WTC11 (cell line): Measurements from ENCODE around the gene SLC8A2. TPM values are rescaled to one million over a fixed set of nuclear protein-coding genes. Genes with fewer than 3 reads are reported as not detected.

Experiments
- ELF4 ChIP-seq: sonication (generic); formaldehyde crosslinking; IDR thresholded peaks from 2 replicates; pipeline ENCODE4 v1.8.1; 2022; ENCODE audit warnings: low read depth, mild to moderate bottlenecking, moderate library complexity, missing genetic modification reagents
- GABPB1 ChIP-seq: sonication (generic); formaldehyde crosslinking; IDR thresholded peaks from 2 replicates; pipeline ENCODE4 v1.8.1; 2023; ENCODE audit warnings: mild to moderate bottlenecking, missing genetic modification reagents
- IRF2 ChIP-seq: sonication (generic); formaldehyde crosslinking; IDR thresholded peaks from 2 replicates; pipeline ENCODE4 v1.8.0; 2022; ENCODE audit warnings: low read depth, missing genetic modification reagents, borderline replicate concordance
- JAZF1 ChIP-seq: fragments of 250-450 bp; sonication (Bioruptor Pico); IDR thresholded peaks from 2 replicates; pipeline ENCODE4 v1.9.0; 2021; ENCODE audit warnings: moderate library complexity, mild to moderate bottlenecking, inconsistent platforms
- MYBL2 ChIP-seq: sonication (generic); formaldehyde crosslinking; IDR thresholded peaks from 2 replicates; pipeline ENCODE4 v1.8.1; 2023; ENCODE audit warnings: mild to moderate bottlenecking, moderate library complexity, missing genetic modification reagents
- NFE2L1 ChIP-seq: sonication (generic); formaldehyde crosslinking; IDR thresholded peaks from 2 replicates; pipeline ENCODE4 v1.8.1; 2023; ENCODE audit warnings: missing genetic modification reagents
- RELA ChIP-seq: sonication (generic); formaldehyde crosslinking; IDR thresholded peaks from 2 replicates; pipeline ENCODE4 v1.8.1; 2022; ENCODE audit warnings: missing genetic modification reagents, mild to moderate bottlenecking, borderline replicate concordance
- ZNF121 ChIP-seq: sonication (generic); formaldehyde crosslinking; IDR thresholded peaks from 2 replicates; pipeline ENCODE4 v1.8.0; 2023; ENCODE audit warnings: missing genetic modification reagents
- ZNF219 ChIP-seq: sonication (generic); formaldehyde crosslinking; IDR thresholded peaks from 2 replicates; pipeline ENCODE4 v1.8.0; 2023; ENCODE audit warnings: missing genetic modification reagents, mild to moderate bottlenecking, borderline replicate concordance
- ZNF232 ChIP-seq: sonication (generic); formaldehyde crosslinking; IDR thresholded peaks from 2 replicates; pipeline ENCODE4 v1.8.0; 2022; ENCODE audit warnings: mild to moderate bottlenecking, missing genetic modification reagents
- ZNF317 ChIP-seq: sonication (generic); formaldehyde crosslinking; IDR thresholded peaks from 2 replicates; pipeline ENCODE4 v1.8.1; 2023; ENCODE audit warnings: low read depth, mild to moderate bottlenecking, moderate library complexity, missing genetic modification reagents, borderline replicate concordance
- ZNF671 ChIP-seq: fragments of 250-450 bp; sonication (Bioruptor Pico); IDR thresholded peaks from 2 replicates; pipeline ENCODE4 v1.8.0; 2021; ENCODE audit warnings: mild to moderate bottlenecking
- total RNA-seq: library from RNA; stranded (reverse); gene quantifications from 3 replicates; pipeline ENCODE4 v1.2.3, GENCODE V29; 2021
- TF ChIP-seq, protein P1 (sequence below): sonication (generic); formaldehyde crosslinking; IDR thresholded peaks from 2 replicates; pipeline ENCODE4 v1.8.0; 2022; ENCODE audit warnings: missing genetic modification reagents
- TF ChIP-seq, protein P2 (sequence below): sonication (generic); formaldehyde crosslinking; IDR thresholded peaks from 2 replicates; pipeline ENCODE4 v1.8.1; 2023; ENCODE audit warnings: mild to moderate bottlenecking, missing genetic modification reagents, moderate library complexity
- TF ChIP-seq, protein P3 (sequence below): sonication (generic); formaldehyde crosslinking; IDR thresholded peaks from 2 replicates; pipeline ENCODE4 v1.8.0; 2022; ENCODE audit warnings: mild to moderate bottlenecking, missing genetic modification reagents
- TF ChIP-seq, protein P4 (sequence below): sonication (generic); formaldehyde crosslinking; conservative IDR thresholded peaks from 2 replicates; pipeline ENCODE4 v1.8.1; 2022; ENCODE audit warnings: mild to moderate bottlenecking, missing genetic modification reagents
- TF ChIP-seq, protein P5 (sequence below): fragments of 200-600 bp; IDR thresholded peaks from 2 replicates; pipeline ENCODE4 v1.8.0; 2022; ENCODE audit warnings: antibody characterized with exemption
- TF ChIP-seq, protein P6 (sequence below): fragments of 250-450 bp; sonication (Bioruptor Pico); IDR thresholded peaks from 2 replicates; pipeline ENCODE4 v1.8.0; 2021; ENCODE audit warnings: mild to moderate bottlenecking
- TF ChIP-seq, protein P7 (sequence below): sonication (generic); formaldehyde crosslinking; IDR thresholded peaks from 2 replicates; pipeline ENCODE4 v1.8.1; 2022; ENCODE audit warnings: mild to moderate bottlenecking, moderate library complexity, missing genetic modification reagents

SLC8A2 gene
- total RNA-seq, 1 experiment from 2014 or later = 6.5 TPM

DNA sequence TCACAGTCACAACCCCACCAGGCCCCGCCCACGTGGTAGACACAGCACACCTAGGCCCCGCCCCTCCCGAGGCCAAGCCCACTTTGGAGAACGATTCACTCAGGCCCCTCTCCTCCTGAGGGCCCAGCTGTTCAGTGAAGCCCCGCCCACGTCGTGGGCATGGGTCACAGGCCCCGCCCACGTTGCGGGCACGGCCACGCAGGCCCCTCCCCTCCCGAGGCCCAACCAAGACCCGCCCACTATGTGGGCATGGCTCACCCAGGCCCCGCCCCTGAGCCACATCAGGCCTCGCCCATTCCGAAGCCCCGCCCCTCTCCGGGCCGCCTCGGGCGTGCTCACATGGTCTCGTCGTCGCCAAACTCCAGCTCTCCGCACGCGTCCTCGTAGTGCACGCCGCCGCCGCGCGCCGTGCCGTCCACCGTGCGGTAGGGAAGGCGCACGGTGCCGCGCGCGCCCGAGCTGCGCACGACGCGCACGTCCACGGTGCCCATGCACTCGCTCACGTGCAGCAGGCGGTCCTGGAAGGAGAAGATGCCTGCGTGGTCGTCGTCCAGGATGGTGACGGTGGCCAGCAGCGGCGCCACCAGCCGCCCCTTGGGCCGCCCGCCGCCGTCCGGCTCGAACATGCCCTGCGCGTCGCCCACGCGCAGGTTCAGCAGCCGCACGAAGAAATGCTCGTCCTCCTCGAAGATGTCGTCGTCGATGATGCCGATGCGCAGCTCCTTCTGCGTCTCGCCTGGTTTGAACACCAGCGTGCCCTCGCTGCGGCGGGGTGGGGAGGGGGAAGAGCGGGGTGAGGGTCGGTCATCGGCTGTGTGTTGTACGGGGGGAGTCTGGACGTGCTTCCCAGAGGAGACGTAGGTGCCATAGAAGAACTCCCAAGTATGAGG, 24.0 kb downstream of the SLC8A2 start (continued):
- TF ChIP-seq, protein P1, sequence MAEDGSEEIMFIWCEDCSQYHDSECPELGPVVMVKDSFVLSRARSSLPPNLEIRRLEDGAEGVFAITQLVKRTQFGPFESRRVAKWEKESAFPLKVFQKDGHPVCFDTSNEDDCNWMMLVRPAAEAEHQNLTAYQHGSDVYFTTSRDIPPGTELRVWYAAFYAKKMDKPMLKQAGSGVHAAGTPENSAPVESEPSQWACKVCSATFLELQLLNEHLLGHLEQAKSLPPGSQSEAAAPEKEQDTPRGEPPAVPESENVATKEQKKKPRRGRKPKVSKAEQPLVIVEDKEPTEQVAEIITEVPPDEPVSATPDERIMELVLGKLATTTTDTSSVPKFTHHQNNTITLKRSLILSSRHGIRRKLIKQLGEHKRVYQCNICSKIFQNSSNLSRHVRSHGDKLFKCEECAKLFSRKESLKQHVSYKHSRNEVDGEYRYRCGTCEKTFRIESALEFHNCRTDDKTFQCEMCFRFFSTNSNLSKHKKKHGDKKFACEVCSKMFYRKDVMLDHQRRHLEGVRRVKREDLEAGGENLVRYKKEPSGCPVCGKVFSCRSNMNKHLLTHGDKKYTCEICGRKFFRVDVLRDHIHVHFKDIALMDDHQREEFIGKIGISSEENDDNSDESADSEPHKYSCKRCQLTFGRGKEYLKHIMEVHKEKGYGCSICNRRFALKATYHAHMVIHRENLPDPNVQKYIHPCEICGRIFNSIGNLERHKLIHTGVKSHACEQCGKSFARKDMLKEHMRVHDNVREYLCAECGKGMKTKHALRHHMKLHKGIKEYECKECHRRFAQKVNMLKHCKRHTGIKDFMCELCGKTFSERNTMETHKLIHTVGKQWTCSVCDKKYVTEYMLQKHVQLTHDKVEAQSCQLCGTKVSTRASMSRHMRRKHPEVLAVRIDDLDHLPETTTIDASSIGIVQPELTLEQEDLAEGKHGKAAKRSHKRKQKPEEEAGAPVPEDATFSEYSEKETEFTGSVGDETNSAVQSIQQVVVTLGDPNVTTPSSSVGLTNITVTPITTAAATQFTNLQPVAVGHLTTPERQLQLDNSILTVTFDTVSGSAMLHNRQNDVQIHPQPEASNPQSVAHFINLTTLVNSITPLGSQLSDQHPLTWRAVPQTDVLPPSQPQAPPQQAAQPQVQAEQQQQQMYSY (CRISPR knock-in tag) = peak; percentile 72
- TF ChIP-seq, protein P2, sequence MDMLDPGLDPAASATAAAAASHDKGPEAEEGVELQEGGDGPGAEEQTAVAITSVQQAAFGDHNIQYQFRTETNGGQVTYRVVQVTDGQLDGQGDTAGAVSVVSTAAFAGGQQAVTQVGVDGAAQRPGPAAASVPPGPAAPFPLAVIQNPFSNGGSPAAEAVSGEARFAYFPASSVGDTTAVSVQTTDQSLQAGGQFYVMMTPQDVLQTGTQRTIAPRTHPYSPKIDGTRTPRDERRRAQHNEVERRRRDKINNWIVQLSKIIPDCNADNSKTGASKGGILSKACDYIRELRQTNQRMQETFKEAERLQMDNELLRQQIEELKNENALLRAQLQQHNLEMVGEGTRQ (CRISPR knock-in tag) = peak; percentile 82
- TF ChIP-seq ZNF671 (CRISPR knock-in tag) = no peak
- TF ChIP-seq, protein P3, sequence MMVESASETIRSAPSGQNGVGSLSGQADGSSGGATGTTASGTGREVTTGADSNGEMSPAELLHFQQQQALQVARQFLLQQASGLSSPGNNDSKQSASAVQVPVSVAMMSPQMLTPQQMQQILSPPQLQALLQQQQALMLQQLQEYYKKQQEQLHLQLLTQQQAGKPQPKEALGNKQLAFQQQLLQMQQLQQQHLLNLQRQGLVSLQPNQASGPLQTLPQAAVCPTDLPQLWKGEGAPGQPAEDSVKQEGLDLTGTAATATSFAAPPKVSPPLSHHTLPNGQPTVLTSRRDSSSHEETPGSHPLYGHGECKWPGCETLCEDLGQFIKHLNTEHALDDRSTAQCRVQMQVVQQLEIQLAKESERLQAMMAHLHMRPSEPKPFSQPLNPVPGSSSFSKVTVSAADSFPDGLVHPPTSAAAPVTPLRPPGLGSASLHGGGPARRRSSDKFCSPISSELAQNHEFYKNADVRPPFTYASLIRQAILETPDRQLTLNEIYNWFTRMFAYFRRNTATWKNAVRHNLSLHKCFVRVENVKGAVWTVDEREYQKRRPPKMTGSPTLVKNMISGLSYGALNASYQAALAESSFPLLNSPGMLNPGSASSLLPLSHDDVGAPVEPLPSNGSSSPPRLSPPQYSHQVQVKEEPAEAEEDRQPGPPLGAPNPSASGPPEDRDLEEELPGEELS = peak; percentile 100
- TF ChIP-seq, protein P4, sequence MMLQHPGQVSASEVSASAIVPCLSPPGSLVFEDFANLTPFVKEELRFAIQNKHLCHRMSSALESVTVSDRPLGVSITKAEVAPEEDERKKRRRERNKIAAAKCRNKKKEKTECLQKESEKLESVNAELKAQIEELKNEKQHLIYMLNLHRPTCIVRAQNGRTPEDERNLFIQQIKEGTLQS (CRISPR knock-in tag) = no peak; the same call in 1 of the 2 replicates
- TF ChIP-seq RELA (CRISPR knock-in tag) = peak; percentile 98
- TF ChIP-seq, protein P5, sequence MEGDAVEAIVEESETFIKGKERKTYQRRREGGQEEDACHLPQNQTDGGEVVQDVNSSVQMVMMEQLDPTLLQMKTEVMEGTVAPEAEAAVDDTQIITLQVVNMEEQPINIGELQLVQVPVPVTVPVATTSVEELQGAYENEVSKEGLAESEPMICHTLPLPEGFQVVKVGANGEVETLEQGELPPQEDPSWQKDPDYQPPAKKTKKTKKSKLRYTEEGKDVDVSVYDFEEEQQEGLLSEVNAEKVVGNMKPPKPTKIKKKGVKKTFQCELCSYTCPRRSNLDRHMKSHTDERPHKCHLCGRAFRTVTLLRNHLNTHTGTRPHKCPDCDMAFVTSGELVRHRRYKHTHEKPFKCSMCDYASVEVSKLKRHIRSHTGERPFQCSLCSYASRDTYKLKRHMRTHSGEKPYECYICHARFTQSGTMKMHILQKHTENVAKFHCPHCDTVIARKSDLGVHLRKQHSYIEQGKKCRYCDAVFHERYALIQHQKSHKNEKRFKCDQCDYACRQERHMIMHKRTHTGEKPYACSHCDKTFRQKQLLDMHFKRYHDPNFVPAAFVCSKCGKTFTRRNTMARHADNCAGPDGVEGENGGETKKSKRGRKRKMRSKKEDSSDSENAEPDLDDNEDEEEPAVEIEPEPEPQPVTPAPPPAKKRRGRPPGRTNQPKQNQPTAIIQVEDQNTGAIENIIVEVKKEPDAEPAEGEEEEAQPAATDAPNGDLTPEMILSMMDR = no peak
- TF ChIP-seq, protein P6, sequence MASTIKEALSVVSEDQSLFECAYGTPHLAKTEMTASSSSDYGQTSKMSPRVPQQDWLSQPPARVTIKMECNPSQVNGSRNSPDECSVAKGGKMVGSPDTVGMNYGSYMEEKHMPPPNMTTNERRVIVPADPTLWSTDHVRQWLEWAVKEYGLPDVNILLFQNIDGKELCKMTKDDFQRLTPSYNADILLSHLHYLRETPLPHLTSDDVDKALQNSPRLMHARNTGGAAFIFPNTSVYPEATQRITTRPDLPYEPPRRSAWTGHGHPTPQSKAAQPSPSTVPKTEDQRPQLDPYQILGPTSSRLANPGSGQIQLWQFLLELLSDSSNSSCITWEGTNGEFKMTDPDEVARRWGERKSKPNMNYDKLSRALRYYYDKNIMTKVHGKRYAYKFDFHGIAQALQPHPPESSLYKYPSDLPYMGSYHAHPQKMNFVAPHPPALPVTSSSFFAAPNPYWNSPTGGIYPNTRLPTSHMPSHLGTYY (CRISPR knock-in tag) = no peak
- TF ChIP-seq NFE2L1 (CRISPR knock-in tag) = peak; percentile 98
- peak; percentile 97 for TF ChIP-seq ELF4
- peak; percentile 97 for TF ChIP-seq ZNF219 (CRISPR knock-in tag)
- TF ChIP-seq JAZF1 = no peak
- peak; percentile 86 for TF ChIP-seq ZNF317 (CRISPR knock-in tag)
- TF ChIP-seq, protein P7, sequence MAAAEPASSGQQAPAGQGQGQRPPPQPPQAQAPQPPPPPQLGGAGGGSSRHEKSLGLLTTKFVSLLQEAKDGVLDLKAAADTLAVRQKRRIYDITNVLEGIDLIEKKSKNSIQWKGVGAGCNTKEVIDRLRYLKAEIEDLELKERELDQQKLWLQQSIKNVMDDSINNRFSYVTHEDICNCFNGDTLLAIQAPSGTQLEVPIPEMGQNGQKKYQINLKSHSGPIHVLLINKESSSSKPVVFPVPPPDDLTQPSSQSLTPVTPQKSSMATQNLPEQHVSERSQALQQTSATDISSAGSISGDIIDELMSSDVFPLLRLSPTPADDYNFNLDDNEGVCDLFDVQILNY (CRISPR knock-in tag) = peak; percentile 99
- TF ChIP-seq MYBL2 (CRISPR knock-in tag) = peak; percentile 98
- TF ChIP-seq ZNF121 (CRISPR knock-in tag) = peak; percentile 86; the same call in 1 of the 2 replicates
- TF ChIP-seq GABPB1 = no peak
- TF ChIP-seq ZNF232 (CRISPR knock-in tag) = peak; percentile 99
- TF ChIP-seq IRF2 (CRISPR knock-in tag) = peak; percentile 71; the same call in 1 of the 2 replicates
